CD14-positive monocyte (primary cell): ENCODE results near the gene MUC3A. TPM values are rescaled to one million over a fixed set of nuclear protein-coding genes. Genes with fewer than 3 reads are reported as not detected.

Experiments used
- DNase-seq, 3 donors: peaks; one replicate each; pipeline ENCODE4 v3.0.0-alpha.2; 2011 to 2022
- H2AFZ ChIP-seq: 2 replicates; pipeline ENCODE4 v1.6.0; 2012; ENCODE audit warnings: mild to moderate bottlenecking, low read depth, low read length, inconsistent platforms; ENCODE audit not compliant: insufficient read depth, poor library complexity, severe bottlenecking
- H3K27ac ChIP-seq, 2 donors: 1 replicate in 1 of 2; 2 replicates in 1 of 2; pipeline ENCODE4 v1.5.1; 2012 to 2013; ENCODE audit warnings: low read length in 2 of 2, control low read depth in 1 of 2, inconsistent platforms in 1 of 2, low read depth in 1 of 2, mild to moderate bottlenecking in 1 of 2
- H3K27me3 ChIP-seq, 2 donors: one replicate each; pipeline versions ENCODE4 v1.6.0 to v1.6.1; 2011 to 2013; ENCODE audit warnings: low read length in 2 of 2; ENCODE audit not compliant: control insufficient read depth in 2 of 2, insufficient read depth in 2 of 2
- H3K36me3 ChIP-seq, 2 donors: replicated peaks in 1 of 2; 1 replicate in 1 of 2; 2 replicates in 1 of 2; pipeline versions ENCODE4 v1.5.1 to v1.6.1; 2012 to 2013; ENCODE audit warnings: low read length in 2 of 2, control low read depth in 1 of 2, inconsistent platforms in 1 of 2, mild to moderate bottlenecking in 1 of 2; ENCODE audit not compliant: insufficient read depth in 2 of 2, control insufficient read depth in 1 of 2
- H3K4me1 ChIP-seq, 2 donors: 1 replicate in 1 of 2; 2 replicates in 1 of 2; pipeline versions ENCODE4 v1.5.1 to v1.6.1; 2012 to 2013; ENCODE audit warnings: low read length in 2 of 2, control low read depth in 1 of 2, inconsistent platforms in 1 of 2, mild to moderate bottlenecking in 1 of 2, moderate library complexity in 1 of 2; ENCODE audit not compliant: insufficient read depth in 2 of 2, control insufficient read depth in 1 of 2
- H3K4me2 ChIP-seq: replicated peaks from 2 replicates; pipeline ENCODE3; 2012; ENCODE audit warnings: low read length, moderate library complexity, mild to moderate bottlenecking; ENCODE audit not compliant: poor library complexity, severe bottlenecking; ENCODE audit errors: extremely low read depth
- H3K4me3 ChIP-seq, 3 experiments: fragments of 200-600 bp in 1 of 3; sonication (generic) in 1 of 3; replicated peaks in 1 of 3; 1 replicate in 2 of 3; 2 replicates in 1 of 3; pipeline ENCODE4 v1.5.1; 2011 to 2013; ENCODE audit warnings: low read length in 3 of 3, mild to moderate bottlenecking in 3 of 3, control low read depth in 2 of 3, low read depth in 2 of 3, inconsistent platforms in 1 of 3, moderate library complexity in 1 of 3
- H3K79me2 ChIP-seq: 2 replicates; pipeline ENCODE4 v1.6.0; 2012; ENCODE audit warnings: mild to moderate bottlenecking, control low read depth, inconsistent platforms, low read length, moderate library complexity; ENCODE audit not compliant: insufficient read depth
- H3K9ac ChIP-seq: 2 replicates; pipeline ENCODE4 v1.6.0; 2017; ENCODE audit warnings: low read length, mild to moderate bottlenecking; ENCODE audit not compliant: insufficient read depth, poor library complexity, severe bottlenecking
- H3K9me3 ChIP-seq, 2 donors: replicated peaks in 1 of 2; 1 replicate in 1 of 2; 2 replicates in 1 of 2; pipeline versions ENCODE4 v1.5.1 to v1.6.1; 2012 to 2013; ENCODE audit warnings: low read length in 2 of 2, control low read depth in 1 of 2; ENCODE audit not compliant: control insufficient read depth in 1 of 2, insufficient read depth in 1 of 2
- H4K20me1 ChIP-seq: 2 replicates; pipeline ENCODE4 v1.6.0; 2012; ENCODE audit warnings: mild to moderate bottlenecking, low read length, control low read depth, moderate library complexity; ENCODE audit not compliant: insufficient read depth
- H3K27ac Mint-ChIP-seq, 7 donors: one replicate each; pipeline ENCODE4 v1.8.0; 2020; ENCODE audit warnings: mild to moderate bottlenecking in 7 of 7, mixed read lengths in 7 of 7, moderate library complexity in 6 of 7, inconsistent platforms in 2 of 7
- H3K27me3 Mint-ChIP-seq, 3 donors: one replicate each; pipeline ENCODE4 v1.8.0; 2021 to 2022; ENCODE audit warnings: low read depth in 3 of 3, mild to moderate bottlenecking in 3 of 3, mixed read lengths in 3 of 3, moderate library complexity in 3 of 3, inconsistent platforms in 1 of 3
- H3K36me3 Mint-ChIP-seq, 2 donors: one replicate each; pipeline ENCODE4 v1.8.0; 2020; ENCODE audit warnings: mixed read lengths in 2 of 2, inconsistent platforms in 1 of 2, mild to moderate bottlenecking in 1 of 2
- H3K4me1 Mint-ChIP-seq: one replicate; pipeline ENCODE4 v1.8.0; 2020; ENCODE audit warnings: mild to moderate bottlenecking, mixed read lengths
- H3K4me3 Mint-ChIP-seq, 2 donors: one replicate each; pipeline ENCODE4 v1.8.0; 2020; ENCODE audit warnings: mild to moderate bottlenecking in 2 of 2, mixed read lengths in 2 of 2, moderate library complexity in 1 of 2
- H3K9me3 Mint-ChIP-seq, 7 donors: one replicate each; pipeline ENCODE4 v1.8.0; 2020 to 2022; ENCODE audit warnings: mixed read lengths in 7 of 7, mild to moderate bottlenecking in 6 of 7, moderate library complexity in 6 of 7, inconsistent platforms in 2 of 7
- WGBS: methylation state at CpG from one replicate; pipeline ENCODE4 v1.1.5; 2013; ENCODE audit warnings: missing lambda C conversion rate; ENCODE audit not compliant: insufficient coverage; 5-methylcytosine and 5-hydroxymethylcytosine counted together
- intact Hi-C, 2 donors: fragments of 100-400 bp; cut with micrococcal nuclease; formaldehyde crosslinking; loops; one replicate each; pipeline versions ENCODE4 v1.15.0 to v1.15.1; 2023
- polyA plus RNA-seq, 3 donors: library from polyadenylated mRNA; depleted of rRNA in 1 of 3; unstranded in 2 of 3; stranded (reverse) in 1 of 3; fragments of 300-500 nt in 2 of 3; fragments of >200 nt in 1 of 3; fragmentation: Illumina TruSeq in 2 of 3; gene quantifications; 1 replicate in 2 of 3; 2 replicates in 1 of 3; pipeline ENCODE4 v1.2.3, GENCODE V29; 2012 to 2021
- TF ChIP-seq, protein P1 (sequence below): fragments of 200-600 bp; IDR thresholded peaks from one replicate; pipeline ENCODE4 v1.8.0; 2022; ENCODE audit warnings: antibody characterized with exemption, mild to moderate bottlenecking

Gene MUC3A
- polyA plus RNA-seq, 3 donors: not detected

DNA sequence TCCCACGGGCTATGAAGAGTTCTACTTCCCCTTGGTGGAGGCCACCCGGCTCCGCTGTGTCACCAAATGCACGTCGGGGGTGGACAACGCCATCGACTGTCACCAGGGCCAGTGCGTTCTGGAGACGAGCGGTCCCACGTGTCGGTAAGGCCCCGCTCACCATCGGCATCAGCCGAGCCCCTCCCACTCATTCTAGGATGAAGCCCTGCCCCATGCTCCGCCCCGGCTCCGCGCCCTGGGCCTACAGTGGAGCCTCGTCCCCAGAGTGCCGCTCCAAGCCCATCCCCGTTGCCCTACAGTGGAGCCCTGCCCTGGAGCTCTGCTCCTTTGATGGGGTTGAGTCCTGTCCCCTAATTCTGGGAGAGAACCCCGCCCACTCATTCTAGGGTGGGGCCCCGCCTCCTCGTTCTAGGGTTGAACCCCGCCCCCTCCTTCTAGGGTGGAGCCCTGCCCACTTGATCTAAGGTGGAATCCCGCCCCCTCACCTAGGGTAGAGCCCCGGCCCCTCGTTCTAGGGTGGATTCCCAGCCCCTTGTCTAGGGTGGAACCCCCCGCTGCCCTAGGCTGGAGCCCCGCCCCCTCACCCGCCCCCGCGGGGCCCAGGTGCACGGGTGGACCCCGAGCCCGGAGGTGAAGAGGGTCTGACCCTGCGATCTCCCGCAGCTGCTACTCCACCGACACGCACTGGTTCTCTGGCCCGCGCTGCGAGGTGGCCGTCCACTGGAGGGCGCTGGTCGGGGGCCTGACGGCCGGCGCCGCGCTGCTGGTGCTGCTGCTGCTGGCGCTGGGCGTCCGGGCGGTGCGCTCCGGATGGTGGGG lies 16.6 kb downstream of the MUC3A start:
- Histone ChIP-seq H3K36me3 (no peaks in the 10 kb centered on the region), H3K27ac (no peak overlapping the region), H3K9ac (peak overlapping the region; percentile 5), H3K4me3 (peak overlapping the region in 1 of 3 experiments; percentile 52), H3K4me2 (peak overlapping the region; percentile 54), H3K27me3 (peaks cover 21 to 46% of the 10 kb centered on the region in 2 donors), H2AFZ (peak overlapping the region; percentile 58), H3K9me3 (peaks cover 0 to 14% of the 10 kb centered on the region in 2 donors), H4K20me1 (no peaks in the 10 kb centered on the region), H3K79me2 (no peaks in the 10 kb centered on the region), H3K4me1 (peaks cover 7 to 12% of the 10 kb centered on the region in 2 donors)
- H3K27me3 Mint-ChIP-seq: peaks cover 56 to 65% (median 57%) of the 10 kb centered on the region in 3 donors
- H3K27ac Mint-ChIP-seq: no peak overlapping the region
- H3K4me3 Mint-ChIP-seq: peak overlapping the region; percentile 52 to 88
- intact Hi-C loops: loop anchor here (1.0 to 5.0 kb wide), 3 partner anchors 69 to 93 kb away; no protein-coding TSS in a partner anchor
- H3K4me1 Mint-ChIP-seq: peaks cover 10% of the 10 kb centered on the region
- 3% methylated on average over 58 of the region's 58 CpGs for WGBS
- peak; percentile 33 to 52 (median 38) for DNase-seq
- H3K9me3 Mint-ChIP-seq: peaks cover 0 to 15% (median 5%) of the 10 kb centered on the region in 7 donors
- TF ChIP-seq, protein P1, sequence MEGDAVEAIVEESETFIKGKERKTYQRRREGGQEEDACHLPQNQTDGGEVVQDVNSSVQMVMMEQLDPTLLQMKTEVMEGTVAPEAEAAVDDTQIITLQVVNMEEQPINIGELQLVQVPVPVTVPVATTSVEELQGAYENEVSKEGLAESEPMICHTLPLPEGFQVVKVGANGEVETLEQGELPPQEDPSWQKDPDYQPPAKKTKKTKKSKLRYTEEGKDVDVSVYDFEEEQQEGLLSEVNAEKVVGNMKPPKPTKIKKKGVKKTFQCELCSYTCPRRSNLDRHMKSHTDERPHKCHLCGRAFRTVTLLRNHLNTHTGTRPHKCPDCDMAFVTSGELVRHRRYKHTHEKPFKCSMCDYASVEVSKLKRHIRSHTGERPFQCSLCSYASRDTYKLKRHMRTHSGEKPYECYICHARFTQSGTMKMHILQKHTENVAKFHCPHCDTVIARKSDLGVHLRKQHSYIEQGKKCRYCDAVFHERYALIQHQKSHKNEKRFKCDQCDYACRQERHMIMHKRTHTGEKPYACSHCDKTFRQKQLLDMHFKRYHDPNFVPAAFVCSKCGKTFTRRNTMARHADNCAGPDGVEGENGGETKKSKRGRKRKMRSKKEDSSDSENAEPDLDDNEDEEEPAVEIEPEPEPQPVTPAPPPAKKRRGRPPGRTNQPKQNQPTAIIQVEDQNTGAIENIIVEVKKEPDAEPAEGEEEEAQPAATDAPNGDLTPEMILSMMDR: peak; percentile 79
- H3K36me3 Mint-ChIP-seq: peaks cover 4 to 6% of the 10 kb centered on the region in 2 donors

DNA sequence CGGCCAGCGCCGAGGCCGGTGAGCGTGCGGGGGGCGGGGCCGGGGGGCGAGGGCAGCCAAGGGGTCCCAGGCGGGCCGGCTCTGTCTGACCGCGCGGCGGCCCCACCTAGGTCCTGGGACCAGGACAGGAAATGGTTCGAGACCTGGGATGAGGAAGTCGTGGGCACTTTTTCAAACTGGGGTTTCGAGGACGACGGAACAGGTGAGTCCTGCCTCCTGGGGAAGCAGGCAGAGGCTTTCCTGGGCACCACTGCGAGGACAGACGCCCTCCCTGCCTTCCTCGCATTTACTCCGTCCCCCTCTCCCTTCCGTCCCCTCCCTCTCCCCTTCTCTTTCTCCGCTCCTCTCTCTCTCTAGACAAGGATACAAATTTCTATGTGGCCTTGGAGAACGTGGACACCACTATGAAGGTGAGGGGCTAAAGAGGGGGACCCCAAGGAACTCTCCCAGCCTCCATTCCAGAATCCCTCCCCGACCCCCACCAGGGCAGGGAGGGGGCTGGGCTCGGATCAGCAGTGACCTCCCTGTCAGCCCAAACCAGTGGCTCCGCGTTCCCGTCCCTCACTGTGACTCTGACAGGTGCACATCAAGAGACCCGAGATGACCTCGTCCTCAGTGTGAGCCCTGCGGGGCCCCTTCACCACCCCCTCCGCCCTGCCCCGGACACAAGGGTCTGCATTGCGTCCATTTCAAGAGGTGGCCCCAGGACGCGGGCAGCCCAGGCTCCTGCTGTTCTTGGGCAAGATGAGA lies 17.4 kb downstream of the MUC3A start:
- no peaks in the 10 kb centered on the region for H3K36me3 ChIP-seq
- TF ChIP-seq, protein P1: peak; percentile 34
- peaks cover 0 to 14% of the 10 kb centered on the region in 2 donors for H3K9me3 ChIP-seq
- peak in 1 of 3 donors; percentile 4 for DNase-seq
- H3K4me2 ChIP-seq: peak overlapping the region; percentile 54
- H3K27ac ChIP-seq: no peak overlapping the region
- H3K27me3 ChIP-seq: peaks cover 21 to 46% of the 10 kb centered on the region in 2 donors
- no peak overlapping the region for H3K9ac ChIP-seq
- peaks cover 7 to 12% of the 10 kb centered on the region in 2 donors for H3K4me1 ChIP-seq
- Mint-ChIP-seq H3K9me3 (peaks cover 0 to 15% (median 5%) of the 10 kb centered on the region in 7 donors), H3K27ac (no peak overlapping the region), H3K4me1 (peaks cover 10% of the 10 kb centered on the region), H3K4me3 (peak overlapping the region; percentile 9 to 76), H3K36me3 (peaks cover 4 to 6% of the 10 kb centered on the region in 2 donors), H3K27me3 (peaks cover 56 to 71% (median 57%) of the 10 kb centered on the region in 3 donors)
- H3K4me3 ChIP-seq: peak overlapping the region in 1 of 3 experiments; percentile 52
- H4K20me1 ChIP-seq: no peaks in the 10 kb centered on the region
- no peaks in the 10 kb centered on the region for H3K79me2 ChIP-seq
- WGBS: 11% methylated on average over 37 of the region's 40 CpGs
- intact Hi-C loops: loop anchor here (1.0 to 5.0 kb wide), 3 partner anchors 69 to 92 kb away; no protein-coding TSS in a partner anchor
- peak overlapping the region; percentile 58 for H2AFZ ChIP-seq
